ENCODE measurements around the gene ZNF462.

DNA sequence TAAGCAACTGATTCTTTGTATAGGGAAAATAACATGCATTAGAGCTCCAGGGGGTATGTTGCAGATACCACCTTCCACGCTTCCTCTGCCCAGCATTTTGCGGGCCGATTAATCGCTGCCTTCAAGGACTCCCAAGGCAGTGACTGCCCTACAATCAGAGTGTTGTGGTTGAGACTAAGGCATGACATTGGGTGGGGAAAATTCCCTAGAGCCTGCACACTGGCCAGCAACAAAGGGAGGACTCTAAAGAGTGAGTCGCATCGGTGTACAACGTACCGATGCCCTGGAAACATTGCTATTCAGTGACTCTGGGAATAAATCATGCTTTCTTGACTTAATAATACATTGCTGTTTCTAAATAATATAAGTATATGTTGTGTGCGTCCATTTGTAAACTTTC, 119.7 kb downstream of the ZNF462 start:
- TF ChIP-seq, protein P1, sequence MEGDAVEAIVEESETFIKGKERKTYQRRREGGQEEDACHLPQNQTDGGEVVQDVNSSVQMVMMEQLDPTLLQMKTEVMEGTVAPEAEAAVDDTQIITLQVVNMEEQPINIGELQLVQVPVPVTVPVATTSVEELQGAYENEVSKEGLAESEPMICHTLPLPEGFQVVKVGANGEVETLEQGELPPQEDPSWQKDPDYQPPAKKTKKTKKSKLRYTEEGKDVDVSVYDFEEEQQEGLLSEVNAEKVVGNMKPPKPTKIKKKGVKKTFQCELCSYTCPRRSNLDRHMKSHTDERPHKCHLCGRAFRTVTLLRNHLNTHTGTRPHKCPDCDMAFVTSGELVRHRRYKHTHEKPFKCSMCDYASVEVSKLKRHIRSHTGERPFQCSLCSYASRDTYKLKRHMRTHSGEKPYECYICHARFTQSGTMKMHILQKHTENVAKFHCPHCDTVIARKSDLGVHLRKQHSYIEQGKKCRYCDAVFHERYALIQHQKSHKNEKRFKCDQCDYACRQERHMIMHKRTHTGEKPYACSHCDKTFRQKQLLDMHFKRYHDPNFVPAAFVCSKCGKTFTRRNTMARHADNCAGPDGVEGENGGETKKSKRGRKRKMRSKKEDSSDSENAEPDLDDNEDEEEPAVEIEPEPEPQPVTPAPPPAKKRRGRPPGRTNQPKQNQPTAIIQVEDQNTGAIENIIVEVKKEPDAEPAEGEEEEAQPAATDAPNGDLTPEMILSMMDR (IDR thresholded peaks at IDR 0.05 in 4 of 5, conservative IDR thresholded peaks at IDR 0.05 in 1 of 5), result no peak
- no peak for TF ChIP-seq POLR2A (IDR thresholded peaks at IDR 0.05)

Measured in gastrocnemius medialis (tissue), 4 donors.